Ecto neural progenitor cell (in vitro differentiated cells): ENCODE results near the gene CPZ.
"Not testable (repeated sequence)": the region's sequence is repeated elsewhere in the genome, so short reads cannot be mapped to it uniquely, and the experiment has no call there.

Source experiments
- DNase-seq: peaks from one replicate; pipeline ENCODE4 v3.0.0-alpha.2; 2018; ENCODE audit warnings: low spot score

CPZ gene

DNA sequence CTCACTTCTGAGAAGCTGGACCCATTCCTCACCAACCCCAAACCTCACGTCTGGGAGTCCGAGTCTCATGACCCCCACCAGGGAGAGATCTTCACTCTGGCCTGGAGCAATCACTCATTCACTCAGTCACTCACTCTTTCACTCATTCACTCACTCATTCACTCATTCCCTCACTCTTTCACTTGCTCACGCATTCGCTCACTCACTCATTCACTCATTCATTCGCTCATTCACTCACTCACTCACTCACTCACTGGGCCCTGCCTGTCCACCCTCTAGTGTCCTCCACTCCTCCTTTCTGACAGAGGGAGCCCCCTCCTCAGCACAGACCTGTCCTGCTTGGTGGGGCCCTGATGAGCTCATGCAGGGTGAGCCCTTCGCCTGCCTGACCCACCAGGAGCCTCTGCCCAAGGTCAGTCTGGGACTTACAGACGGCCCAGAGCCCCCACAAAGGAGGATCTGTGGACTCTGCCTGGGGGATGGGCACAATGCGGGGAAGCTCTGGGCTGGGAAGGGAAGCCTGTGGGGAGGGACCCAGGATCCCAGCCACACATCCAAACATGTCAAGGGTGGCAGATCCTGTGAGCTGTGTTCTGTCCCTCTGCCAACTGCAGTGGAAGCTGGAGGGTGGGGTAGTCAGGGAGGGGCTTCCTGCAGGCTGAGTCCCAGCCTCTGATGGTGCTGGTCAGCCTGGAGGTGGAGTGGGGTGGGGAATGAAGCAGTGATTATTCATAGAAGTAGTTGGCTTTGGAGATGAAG, 18.5 kb downstream of the CPZ start:
- no peak for DNase-seq

DNA sequence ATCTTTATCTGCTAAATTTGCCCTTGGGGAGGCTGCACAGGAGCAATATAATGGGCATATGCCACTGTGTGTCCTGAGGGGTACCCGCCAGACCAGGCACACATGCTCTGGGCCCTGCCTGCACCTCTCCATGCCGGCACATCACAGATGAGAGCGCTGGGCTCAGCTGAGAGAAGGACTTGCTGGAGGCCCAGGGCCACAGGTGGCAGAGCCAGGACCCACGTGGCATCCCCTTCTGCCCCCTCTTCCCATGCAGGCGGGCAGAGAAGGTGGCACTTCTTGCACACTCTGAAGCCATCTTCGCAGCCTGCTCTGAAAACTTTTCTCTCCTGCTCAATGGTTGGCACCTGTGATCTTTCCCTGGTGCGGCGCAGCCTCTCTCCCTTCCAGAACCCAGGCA, 20.1 kb downstream of the CPZ start:
- no peak for DNase-seq

DNA sequence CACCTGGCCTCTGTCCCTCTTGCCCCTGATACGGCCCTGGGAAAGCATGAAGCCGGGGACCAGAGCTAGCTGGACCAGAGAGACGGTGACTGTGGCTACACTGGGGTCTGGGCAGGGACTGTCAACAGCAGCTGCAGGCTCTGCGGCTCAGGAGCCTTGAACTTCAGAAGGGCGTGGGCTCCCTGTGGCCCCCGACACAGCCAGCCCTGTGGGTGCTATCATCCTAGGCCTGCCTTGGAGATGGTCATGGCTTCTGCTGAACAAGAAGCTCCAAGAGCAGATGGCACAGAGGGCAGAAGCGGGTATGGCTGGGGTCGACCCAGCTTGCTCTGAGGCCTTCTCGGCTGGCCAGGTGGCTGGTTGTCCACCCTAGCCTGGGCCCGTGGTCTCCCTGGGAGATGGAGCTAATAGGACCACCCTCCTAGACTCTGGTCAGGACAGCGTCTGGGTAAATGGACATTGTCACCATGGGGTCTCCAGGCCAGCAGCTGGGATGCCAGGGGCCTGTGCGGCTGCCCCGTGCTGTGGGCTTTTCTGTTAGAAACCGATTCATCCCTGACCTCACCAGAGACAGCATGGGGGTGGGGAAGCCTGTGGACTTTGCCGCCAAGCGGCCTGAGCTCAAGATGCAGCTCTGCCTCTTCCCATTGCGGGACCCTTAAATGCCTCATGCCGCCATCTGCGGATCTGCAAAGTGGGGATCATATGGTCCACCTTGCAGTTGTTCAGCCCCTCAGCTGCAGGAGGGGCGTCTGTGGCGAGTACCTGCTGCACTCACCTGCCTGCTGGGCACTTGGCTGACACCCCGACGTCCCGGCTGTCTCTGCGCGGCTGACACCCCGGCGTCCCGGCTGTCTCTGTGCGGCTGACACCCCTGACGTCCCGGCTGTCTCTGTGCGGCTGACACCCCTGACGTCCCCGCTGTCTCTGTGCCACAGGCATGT, 21.1 kb downstream of the CPZ start:
- DNase-seq = no peak

DNA sequence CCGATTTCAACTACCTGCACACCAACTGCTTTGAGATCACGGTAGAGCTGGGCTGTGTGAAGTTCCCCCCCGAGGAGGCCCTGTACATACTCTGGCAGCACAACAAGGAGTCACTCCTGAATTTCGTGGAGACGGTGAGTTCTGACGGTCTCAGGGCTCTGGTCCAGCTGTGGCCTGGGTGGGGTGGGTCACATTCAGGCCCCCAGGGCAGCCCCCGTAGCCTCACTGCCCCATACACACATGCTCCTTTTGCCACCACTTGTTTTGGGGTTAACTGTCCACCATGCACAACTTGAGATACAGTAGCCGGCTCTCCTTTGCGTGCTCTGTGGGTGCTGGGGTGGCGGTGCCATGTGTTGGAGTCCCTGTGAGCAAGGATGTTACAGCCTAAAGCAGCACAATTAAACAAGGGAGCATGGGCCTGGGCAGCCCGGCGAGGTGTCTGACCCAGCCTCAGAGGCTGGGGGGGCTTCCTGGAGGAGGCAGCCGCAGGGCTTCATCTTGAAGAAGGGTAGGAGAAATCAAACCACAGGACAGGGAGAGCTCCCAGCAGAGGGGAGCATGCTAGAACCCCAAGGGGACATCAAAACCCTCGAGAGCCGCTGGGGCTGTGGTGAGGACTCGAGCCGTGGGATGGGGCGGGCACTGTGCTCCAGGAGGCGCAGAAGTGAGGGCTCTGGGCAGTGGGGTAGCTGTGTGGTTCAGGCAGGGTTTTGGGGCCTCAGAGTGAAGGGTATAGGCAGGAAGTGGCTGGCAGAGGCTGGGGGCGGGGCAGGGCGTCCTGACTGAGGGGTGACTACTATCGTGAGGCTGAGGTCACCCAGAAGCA, 22.0 kb downstream of the CPZ start:
- DNase-seq = no peak

DNA sequence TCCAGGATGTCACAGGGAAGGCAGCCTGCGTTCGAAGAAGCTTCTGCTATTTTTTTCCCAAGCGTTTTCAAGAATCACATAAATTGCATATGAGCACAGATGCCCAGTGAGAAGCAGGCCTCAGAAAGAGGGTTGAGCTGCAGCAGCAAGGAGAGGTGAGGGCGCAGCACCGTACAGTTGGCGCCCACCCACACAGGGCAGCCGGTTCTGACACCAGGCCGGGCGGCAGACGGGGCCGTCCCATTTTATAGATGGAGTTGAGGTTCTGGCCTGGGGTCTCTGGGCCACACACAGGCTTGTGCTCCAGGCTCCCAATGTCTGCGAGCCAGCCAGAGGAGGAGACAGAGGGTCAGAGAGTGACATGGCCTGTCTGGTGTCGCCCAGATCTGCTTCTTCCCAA, 22.8 kb downstream of the CPZ start:
- DNase-seq = no peak

DNA sequence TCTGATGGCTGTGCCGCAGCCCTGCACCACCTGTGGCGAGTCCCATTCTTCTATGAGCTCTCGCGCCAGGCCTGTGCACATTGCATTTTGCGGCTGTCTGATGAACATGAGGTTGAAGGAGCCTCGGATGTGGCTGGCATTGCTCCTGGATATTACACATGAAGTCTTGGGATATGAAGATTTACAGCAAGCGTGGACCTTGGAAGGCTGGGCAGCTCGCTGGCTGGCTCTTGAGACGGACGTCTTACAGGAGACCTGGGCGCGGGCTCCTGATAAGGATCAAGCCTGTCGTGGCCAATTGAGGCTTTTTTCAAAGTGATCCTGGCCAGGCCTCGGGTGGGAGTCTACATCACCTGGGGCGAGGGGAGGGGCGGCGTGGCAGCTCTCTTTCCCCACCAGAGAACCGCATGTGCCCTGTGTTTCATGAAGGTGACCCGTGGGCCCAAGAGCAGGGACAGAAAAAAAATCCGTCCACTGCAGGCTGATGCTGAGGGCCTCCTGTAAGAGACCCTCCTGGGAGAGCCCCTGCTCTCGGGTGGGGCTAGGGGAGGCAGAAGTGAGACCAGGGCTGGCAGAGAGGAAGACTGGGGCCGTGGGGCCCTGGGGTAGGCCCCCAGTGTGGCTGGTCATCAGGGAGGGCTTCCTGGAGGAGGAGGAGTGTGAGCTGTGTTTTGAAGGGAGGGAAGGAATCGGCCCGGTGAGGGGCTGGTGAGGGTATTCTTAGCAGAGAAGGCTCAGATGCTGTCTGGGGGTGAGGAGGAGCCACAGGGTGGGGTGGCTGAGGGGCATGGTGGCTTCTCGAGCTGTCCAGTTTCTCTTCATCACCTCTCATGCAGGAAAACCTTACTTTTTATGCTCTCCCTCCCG, 23.6 kb downstream of the CPZ start:
- no peak for DNase-seq

DNA sequence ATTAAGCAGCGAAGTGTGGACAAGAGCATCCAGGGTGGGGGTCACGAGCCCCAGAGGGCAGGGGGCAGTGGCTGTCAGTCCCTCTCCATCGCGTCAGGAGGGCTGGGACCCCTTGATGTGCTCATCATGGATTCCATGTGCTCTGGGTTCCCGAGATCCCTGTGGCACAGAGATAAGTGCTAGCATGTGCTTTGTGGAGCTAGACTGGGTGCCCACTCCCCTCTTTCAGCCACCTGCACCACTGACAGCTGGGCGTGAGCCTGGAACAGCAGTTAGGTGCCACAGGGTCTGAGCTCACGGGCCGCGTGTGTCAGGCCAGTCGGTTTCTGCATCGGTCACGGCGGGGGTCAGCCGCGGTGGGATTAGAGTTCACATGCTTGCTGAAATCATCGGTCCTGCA, 24.3 kb downstream of the CPZ start:
- no peak for DNase-seq

DNA sequence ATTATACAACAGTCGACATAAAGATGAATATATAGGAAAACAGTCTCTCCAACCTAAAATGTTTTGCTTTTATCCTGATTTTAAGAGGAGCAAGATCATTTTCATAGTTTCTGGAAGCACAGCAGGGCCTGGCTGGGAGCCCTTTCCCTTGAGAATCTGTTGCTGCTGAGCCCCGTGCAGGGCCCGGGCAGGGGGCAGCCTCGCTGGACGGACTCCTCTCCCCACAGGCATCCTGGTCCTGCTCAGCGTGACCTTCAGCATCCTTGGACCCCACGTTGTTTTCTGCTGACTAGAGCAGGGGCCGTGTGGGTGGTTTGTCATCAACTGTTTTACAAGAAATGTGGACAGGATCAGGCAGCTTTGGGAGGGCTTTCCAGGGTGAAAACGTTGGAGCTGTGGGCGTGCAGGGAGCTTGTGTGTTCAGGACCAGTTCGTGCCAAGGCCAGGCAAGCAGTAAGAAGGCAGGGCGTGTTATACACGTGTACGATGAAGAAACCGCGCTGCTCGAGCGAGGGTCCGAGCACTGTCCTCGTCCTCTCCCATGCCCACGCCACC, 25.0 kb downstream of the CPZ start:
- DNase-seq = no peak

DNA sequence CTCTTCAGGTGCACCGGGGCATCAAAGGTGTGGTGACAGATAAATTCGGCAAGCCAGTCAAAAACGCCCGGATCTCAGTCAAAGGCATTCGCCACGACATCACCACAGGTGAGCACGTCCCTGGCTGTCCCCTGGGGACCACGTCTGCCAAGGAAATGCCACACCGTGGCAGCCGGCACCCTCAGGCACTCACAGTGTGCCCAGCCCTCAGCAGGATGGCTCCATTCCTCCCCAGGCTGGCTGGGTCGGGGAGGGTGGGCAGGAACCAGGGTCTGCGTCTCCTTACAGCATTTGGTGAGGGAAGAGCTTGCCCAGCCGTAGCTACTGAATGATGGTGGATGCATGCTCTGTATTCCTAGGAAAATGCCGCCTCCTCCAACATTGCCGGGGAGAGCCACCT, 25.9 kb downstream of the CPZ start:
- no peak for DNase-seq

DNA sequence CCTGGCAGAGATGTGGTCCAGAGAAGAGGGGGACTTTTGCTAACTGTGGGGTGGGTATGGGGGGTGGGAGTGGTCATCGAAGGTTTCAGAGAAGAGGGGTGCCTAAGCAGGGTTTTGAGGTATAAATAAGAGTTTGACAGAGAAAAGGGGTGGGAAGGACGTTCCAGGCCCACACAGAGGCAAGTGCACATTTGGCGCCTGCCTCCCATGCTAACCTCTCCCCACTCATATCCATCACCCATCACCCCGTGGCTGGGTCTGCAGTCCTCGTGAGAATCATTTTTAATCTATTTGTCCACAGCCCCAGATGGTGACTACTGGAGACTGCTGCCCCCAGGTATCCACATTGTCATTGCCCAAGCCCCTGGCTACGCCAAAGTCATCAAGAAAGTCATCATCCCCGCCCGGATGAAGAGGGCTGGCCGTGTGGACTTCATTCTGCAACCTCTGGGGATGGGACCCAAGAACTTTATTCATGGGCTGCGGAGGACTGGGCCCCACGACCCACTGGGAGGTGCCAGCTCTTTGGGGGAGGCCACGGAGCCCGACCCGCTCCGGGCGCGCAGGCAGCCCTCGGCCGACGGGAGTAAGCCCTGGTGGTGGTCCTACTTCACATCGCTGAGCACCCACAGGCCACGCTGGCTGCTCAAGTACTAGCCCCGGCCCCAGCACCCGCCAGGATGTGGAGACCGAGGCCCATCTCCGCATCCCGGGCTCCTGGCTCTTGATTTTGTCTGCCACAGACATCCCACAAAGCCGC, 26.6 kb downstream of the CPZ start:
- DNase-seq = no peak

DNA sequence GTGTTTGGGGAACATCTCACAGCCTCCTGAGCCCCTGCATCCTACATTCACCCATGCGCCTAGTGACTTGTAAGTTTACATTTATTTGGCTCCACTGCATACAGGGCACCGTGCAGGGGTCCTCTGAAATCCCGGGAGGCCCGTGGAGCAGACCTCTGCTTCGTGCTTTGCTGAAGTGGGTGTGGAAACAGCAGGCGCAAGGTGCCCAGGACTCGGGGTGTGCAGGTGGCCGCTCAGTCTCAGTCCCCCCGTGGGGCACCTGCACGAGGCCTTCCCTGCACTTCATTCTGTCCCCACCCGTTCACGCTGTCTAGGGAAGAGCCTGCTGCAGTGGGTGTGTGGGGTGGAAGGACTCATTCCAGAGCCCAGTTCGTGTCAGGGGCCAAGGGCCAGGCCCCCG, 28.6 kb downstream of the CPZ start:
- not testable (repeated sequence) for DNase-seq

DNA sequence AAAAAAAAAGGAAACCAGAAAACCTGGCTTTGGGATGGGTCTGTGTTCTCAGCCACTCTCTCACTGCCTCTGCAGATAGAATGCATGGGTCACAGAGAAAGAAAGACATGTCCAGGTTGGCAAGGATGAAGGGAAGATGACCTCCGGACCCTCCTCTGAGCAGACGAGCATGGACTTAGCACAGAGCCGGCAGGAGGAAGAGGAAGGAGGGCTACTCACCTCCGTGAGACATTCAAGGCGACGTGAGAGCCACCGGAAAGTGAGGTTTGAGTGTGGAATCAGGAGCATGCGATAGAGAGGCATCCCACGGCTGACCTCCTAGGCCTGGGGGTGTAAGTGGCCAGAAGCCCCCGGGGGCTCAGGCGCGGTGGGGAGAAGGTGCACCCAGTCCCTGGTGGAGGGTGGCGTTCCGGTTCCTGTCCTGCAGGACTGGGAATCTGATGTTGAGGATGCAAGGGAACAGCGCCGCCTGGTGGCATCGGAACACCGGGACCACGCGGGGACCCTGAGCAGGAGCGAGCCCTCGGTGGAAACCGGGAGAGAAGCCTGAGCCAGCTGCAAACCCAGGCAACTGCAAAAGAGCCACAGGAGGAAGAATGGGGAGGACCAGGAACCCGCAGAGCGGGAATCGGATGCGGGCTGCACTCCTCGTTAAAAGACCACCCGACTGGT, 32.2 kb downstream of the CPZ start:
- DNase-seq = not testable (repeated sequence)

DNA sequence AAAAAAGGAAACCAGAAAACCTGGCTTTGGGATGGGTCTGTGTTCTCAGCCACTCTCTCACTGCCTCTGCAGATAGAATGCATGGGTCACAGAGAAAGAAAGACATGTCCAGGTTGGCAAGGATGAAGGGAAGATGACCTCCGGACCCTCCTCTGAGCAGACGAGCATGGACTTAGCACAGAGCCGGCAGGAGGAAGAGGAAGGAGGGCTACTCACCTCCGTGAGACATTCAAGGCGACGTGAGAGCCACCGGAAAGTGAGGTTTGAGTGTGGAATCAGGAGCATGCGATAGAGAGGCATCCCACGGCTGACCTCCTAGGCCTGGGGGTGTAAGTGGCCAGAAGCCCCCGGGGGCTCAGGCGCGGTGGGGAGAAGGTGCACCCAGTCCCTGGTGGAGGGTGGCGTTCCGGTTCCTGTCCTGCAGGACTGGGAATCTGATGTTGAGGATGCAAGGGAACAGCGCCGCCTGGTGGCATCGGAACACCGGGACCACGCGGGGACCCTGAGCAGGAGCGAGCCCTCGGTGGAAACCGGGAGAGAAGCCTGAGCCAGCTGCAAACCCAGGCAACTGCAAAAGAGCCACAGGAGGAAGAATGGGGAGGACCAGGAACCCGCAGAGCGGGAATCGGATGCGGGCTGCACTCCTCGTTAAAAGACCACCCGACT, 37.8 kb downstream of the CPZ start:
- not testable (repeated sequence) for DNase-seq

DNA sequence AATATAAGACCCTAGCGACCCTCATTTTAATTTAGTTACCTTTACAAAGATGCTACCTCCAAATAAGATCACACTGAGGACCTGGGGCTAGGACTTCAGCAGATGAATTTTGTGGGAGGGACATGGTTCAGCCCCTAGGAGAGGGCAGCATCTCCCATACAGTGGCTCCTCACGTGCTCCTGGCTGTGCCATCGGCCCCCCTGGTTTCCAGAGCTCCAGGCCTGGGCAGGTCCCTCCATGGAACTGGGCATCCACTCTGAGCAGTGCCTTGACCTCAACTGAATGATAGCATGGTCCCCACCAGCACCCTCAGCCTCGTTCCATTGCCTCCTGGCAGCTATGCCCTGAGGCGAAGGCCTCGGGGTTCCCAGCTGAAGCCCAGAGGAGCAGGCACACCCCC, 39.3 kb downstream of the CPZ start:
- DNase-seq = not testable (repeated sequence)

DNA sequence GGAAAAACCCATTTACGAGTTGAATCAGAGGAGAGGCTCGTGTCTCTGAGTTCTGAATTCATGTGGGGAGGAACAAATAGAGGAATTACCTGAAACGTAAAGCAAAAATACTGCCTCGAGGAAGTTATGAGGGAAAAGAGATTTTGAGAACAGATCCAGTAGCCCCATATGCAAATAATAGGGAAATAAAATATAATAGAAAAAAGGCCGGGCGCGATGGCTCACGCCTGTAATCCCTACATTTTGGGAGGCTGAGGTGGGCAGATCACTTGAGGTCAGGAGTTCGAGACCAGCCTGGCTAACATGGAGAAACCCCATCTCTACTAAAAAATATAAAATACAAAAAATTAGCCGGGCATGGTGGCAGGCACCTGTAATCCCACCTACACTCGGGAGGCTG, 42.2 kb downstream of the CPZ start:
- DNase-seq = not testable (repeated sequence)

DNA sequence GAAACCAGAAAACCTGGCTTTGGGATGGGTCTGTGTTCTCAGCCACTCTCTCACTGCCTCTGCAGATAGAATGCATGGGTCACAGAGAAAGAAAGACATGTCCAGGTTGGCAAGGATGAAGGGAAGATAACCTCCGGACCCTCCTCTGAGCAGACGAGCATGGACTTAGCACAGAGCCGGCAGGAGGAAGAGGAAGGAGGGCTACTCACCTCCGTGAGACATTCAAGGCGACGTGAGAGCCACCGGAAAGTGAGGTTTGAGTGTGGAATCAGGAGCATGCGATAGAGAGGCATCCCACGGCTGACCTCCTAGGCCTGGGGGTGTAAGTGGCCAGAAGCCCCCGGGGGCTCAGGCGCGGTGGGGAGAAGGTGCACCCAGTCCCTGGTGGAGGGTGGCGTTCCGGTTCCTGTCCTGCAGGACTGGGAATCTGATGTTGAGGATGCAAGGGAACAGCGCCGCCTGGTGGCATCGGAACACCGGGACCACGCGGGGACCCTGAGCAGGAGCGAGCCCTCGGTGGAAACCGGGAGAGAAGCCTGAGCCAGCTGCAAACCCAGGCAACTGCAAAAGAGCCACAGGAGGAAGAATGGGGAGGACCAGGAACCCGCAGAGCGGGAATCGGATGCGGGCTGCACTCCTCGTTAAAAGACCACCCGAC, 43.5 kb downstream of the CPZ start:
- DNase-seq = not testable (repeated sequence)

DNA sequence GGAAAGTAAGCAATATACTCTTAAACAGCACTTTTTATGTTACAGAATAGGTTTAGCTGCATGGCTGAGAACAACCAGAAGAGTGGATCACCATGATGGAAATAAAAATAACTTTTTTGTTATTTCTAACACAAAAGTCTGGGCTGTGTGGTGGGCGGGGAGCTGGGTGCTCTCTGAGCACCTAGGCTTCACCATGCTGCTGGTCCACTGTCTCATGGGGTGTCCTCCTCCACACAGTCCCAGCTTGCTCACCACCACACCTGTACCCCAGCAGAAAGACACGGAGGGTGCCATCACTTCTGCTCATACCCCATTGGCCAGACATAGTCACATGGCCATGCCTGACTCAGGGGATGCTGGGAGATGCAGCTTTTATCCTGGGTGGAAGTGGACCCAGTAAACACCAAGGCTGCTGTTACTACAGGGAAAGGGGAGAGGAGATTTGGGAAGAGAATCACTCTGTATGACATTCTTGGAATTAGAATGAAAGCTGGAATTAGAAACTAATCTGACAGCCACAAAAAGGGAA, 45.0 kb downstream of the CPZ start:
- DNase-seq = no peak

DNA sequence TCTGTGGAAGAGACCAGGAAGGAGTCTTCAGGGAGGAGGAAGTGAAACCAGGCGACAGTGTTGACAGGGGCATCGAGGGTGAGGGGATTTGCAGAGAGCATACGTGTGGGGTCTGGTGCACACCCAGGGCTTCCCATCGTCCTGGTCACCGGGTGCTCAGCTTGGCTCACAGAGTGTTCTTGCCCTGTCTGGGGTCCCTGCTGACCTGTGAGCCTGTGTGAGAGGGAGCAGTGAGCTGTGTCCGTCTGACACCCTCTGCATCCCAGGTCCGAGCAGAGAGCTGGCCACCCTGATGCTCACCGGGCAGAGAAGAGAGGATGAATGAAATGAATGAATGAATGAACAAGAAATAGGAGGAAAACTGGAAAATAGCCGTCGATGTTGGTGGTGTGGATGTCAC, 46.5 kb downstream of the CPZ start:
- no peak for DNase-seq
